ENCODE measurements around the gene ZMYND8.

DNA sequence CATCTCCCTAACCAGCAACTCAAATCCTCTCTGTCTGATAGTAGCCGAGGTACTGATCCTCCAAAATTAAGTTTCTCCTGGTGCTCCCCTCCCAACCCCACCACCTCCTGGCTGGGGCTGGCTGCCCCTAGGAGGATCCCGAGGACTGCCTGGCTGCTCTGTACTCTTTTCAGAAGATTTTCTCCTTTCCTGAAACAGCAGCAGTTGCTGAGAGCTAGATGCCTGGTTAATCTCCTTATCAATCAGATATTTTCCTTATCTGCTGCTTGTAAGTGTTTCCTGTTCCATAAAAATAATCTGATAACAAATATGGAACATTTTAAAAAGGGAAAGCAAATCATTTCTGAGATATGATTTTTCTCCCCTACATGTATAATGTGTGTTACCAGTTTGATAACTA, 52.8 kb downstream of the ZMYND8 start:
- TF ChIP-seq POLR2AphosphoS5 (IDR thresholded peaks at IDR 0.05; ENCODE audit: low read depth, low read length) (no peak), FOXP2 (optimal IDR thresholded peaks at IDR 0.05; ENCODE audit: borderline replicate concordance, extremely low read depth, extremely low read length, insufficient read depth) (no peak)

Data from PFSK-1 (cell line).